Stimulated activated CD4-positive, alpha-beta T cell treated with anti-CD3 and anti-CD28 coated beads, Interleukin-4, amount 100 ng/mL, for 24 hours (primary cell): ENCODE data around the gene OPA3.
A peak's percentile ranks its signal among the peaks of the same experiment; 100 is the strongest.

Experiments used
- DNase-seq: peaks from one replicate; pipeline ENCODE4 v3.0.0-alpha.2; 2020

Gene OPA3

GRCh38 chr19:45500918-45501729, 83.5 kb downstream of the OPA3 start:
- no peak for DNase-seq

GRCh38 chr19:45499196-45500180, 85.1 kb downstream of the OPA3 start:
- DNase-seq, result peak; percentile 61

GRCh38 chr19:45498411-45499195, 86.0 kb downstream of the OPA3 start, which contains the start of gene PPM1N:
PPM1N (plus strand) TSS chr19:45498443; CDS start chr19:45498473, 30 bp downstream.
- DNase-seq, result peak; percentile 55

DNA sequence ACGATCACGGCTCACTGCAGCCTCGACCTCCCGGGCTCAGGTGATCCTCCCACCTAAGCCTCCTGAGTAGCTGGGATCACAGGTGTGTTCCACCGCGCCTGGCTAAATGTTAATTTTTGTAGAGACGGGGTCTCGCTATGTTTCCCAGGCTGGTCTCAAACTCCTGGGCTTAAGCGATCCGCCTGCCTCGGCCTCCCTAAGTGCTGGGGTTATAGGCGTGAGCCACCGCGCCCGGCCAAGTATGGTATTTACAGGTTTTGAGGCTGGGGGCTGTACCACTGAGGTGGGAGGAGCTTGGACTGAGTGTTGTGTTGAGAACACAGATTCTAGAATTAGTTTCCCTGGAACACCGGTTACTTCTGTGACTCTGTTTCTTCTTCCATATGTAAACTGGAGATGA, 86.8 kb downstream of the OPA3 start:
- no peak for DNase-seq

DNA sequence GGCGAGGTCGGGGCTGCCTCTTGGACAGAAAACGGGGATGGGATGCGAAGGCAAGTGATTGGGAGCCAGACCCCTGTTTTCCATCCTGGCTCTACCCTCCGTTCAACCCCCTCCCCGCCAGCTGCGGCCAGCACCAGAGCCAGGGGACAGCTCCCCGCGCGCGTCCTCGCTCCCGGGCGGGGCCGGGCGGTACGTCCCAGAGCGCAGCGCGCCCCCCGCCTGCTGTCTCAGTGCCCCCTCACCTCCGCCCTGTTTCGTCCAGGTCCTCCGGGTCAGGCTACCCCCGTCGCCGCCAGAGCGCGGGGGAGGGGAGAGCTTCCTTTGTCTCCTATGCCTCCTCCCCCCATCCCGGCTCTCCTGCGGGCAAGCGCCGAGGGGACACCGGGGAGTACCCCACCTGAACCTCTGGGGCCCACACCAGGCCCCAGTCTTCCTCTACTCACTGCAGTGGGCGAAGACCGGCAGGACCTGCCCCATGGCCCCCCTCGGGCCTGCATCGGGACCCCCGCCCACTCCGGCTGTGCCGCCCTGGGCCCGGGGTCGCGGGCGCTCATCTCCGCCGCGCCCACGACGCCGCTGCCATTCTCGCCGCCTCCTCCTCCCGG, 88.2 kb downstream of the OPA3 start:
- peak; percentile 44 for DNase-seq

- no peak for DNase-seq
Observed at GRCh38 chr19:45495178-45495577, 89.4 kb downstream of the OPA3 start.

GRCh38 chr19:45494261-45494916, 90.2 kb downstream of the OPA3 start:
- DNase-seq, result no peak

DNA sequence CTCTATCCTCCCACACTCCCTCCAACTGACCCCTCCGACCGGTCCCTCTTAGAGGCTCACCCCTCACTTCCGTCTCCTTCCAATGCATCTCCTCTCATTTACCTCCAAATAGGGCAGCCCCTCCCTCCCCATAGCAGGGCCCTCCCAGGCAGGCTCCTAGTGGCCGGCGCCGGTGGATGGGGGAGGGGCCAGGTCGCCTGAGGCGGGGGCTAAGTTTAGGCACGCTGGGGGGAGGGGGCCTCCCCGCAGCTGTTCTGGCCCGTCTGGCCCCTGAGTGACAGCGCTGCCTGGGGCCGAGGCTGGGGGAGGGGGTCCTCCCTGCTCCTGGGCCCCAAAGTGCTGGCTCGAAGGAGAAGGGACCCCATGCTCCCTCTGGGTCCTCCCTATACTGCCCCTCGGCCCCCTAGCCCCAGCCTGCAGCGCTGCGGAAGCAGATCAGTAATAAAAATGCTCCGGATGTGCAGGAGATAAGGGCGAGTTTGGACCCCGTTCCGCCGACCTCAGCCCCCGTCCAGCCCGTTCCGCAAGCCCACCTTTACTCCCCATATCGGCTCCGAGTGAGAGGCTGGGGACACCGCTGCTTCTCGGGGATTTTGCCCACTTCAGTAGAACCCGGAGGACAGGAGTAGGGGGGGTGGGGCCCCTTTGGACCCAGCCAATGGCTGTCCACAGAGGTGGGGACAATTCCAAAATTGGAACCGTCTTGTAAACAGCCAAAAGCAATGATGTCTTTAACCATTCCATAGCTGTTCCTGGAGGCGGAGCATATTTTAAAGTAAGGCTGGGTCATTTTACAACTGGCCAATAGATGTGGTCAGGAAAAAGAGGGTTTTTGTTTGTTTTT, 91.8 kb downstream of the OPA3 start:
- no peak for DNase-seq

- no peak for DNase-seq
Observed at GRCh38 chr19:45492137-45492626, 92.4 kb downstream of the OPA3 start.

DNA sequence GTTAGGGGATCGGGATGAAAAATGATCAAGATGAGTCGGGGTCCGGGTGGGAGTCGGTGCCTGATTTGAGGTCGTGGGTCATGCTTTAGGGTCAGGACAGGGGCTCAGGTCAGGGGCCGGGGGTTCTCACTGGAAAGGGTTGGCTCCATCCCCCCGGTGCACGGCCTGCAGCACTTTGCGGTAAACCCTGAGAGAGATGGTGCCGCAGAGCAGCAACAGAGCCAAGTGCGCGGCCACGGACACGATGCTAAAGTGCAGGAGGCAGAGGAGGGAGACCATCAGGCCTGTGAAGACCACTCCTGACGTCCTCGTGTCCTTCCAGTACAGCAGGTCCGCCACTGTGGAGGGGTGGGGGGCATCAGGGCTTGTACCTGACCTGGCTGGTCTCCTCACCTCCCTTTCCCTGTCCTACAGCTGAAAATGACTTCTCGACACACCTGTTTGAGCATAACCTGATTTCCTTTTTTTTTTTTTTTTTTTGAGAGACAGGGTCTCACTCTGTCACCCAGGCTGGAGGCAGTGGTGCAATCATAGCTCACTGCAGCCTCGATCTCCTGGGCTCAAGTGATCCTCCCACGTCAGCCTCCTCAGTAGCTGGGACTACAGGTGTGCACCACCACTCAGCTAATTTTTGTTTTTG, 95.3 kb downstream of the OPA3 start:
- DNase-seq, result no peak

DNA sequence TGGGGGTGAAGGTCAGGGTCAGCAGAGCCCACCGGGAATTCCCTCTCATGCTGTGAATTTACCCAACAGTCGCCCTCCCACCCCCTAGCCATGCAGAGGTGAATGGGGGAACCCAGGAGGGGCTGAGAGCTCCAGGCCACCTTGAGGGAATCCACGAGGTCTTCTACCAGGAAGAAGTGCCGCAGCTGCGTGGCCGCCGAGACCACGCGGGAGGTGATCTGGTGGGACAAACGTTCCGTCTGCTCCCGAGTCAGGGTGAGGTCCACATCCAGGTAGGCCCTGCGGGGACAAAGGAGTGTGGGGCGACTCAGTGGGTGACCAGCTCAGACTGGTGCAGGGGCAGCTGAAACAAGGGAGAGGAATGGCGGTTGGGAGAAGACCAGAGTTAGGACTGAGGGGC, 95.9 kb downstream of the OPA3 start:
- DNase-seq, result no peak

- DNase-seq, result peak; percentile 98
Observed at GRCh38 chr19:45485305-45486077, 99.1 kb downstream of the OPA3 start.

DNA sequence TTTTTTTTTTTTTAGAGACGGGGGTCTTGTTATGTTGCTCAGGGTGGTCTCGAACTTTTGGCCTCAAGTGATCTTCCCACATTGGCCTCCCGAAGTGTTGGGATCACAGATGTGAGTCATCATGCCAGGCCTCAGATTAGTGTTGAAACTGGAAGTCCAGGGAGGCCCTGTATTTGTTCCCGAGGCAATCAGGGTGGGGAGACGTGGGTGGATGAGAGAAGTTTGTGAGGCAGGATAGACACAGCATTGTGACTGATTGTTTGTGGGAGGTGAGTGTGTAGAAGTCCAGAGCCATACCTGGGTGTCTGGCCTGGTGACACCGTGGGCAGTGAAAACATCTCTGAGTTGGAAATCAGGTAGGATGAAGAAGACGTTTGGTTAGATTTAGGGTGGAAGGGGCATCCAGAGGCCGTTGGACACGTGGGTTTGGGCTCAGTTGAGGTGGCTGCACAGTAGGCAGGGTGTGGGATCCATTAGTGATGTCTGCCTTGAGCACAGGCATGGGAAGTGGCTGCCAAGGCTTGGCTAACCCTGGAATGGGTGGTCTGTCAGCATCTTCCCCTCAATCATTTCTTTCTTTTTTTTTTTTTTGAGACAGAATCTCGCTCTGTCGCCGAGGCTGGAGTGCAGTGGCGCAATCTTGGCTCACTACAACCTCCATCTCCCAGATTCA, 100.2 kb downstream of the OPA3 start:
- no peak for DNase-seq

GRCh38 chr19:45483033-45483432, 101.6 kb downstream of the OPA3 start:
- DNase-seq, result no peak

GRCh38 chr19:45478454-45479238, 106.0 kb downstream of the OPA3 start:
- peak; percentile 93 for DNase-seq

GRCh38 chr19:45477713-45478453, 106.7 kb downstream of the OPA3 start:
- DNase-seq, result peak; percentile 53
